T-helper 2 cell (primary cell): ENCODE data around the gene ELMO3.
A peak's percentile ranks its signal among the peaks of the same experiment; 100 is the strongest.

Experiments
- DNase-seq, 5 experiments: peaks; one replicate each; pipeline versions ENCODE4 v3.0.0 to v3.0.0-alpha.2; 2012 to 2022

The ELMO3 gene

GRCh38 chr16:67163999-67164558 lies 34.9 kb upstream of the ELMO3 start:
- no peak for DNase-seq

GRCh38 chr16:67164599-67165061 lies 34.3 kb upstream of the ELMO3 start, which contains the start of gene HSF4:
TSS of gene HSF4 (plus strand) at chr16:67164745. CDS start at chr16:67164812, 67 bp downstream.
- no peak for DNase-seq

DNA sequence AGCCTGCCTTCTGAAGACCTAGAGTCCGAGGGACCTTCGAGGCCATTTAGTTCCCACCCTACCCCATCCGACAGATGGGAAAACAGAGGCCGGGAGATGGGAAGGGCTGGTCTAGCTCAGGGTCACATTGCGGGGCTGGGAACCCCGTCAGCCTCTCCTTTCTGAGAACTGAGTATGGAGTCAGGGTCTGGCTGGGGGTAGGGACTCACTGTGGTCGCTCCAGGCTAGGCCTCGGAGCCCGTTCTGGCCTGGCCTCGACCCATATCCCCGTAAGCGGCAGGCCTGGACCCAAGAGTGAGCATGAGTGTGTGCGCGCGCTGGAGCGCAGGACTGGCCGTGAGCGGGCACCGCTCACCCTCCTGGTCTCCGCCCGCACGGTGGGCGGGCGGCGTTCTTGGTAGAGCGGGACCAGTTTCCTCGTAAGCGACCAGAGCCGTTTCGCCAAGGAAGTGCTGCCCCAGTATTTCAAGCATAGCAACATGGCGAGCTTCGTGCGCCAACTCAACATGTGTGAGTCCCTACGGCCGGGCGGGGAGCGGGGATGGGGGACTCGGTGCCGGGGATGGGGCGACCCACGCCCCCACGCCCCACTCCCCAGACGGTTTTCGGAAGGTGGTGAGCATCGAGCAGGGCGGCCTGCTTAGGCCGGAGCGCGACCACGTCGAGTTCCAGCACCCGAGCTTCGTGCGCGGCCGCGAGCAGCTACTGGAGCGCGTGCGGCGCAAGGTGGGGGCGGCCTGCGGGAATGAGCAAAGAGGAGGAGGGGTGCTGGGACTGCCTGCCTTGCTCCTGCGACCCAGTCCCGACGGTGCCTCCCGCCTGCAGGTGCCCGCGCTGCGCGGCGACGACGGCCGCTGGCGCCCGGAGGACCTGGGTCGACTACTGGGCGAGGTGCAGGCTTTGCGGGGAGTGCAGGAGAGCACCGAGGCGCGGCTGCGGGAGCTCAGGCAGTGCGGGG lies 33.5 kb upstream of the ELMO3 start:
- no peak for DNase-seq

DNA sequence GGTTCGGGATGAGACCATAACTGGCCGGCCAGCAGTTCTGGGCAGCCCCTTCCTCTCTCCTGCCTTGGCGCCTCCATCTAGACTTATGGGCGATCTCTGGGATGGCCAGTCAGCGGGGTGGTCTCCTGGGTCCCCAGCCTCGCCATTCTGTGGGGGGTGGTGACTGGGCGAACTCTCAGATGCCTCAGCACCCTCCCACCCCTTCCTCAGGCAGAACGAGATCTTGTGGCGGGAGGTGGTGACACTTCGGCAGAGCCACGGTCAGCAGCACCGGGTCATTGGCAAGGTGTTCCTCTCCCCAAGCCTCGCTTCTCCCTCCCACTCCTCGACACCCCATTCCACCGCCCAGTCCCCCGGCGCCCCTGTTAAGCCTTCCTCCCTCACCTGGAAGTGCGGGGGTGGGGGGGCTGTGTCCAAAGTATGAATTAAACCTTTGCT lies 32.8 kb upstream of the ELMO3 start:
- no peak for DNase-seq

DNA sequence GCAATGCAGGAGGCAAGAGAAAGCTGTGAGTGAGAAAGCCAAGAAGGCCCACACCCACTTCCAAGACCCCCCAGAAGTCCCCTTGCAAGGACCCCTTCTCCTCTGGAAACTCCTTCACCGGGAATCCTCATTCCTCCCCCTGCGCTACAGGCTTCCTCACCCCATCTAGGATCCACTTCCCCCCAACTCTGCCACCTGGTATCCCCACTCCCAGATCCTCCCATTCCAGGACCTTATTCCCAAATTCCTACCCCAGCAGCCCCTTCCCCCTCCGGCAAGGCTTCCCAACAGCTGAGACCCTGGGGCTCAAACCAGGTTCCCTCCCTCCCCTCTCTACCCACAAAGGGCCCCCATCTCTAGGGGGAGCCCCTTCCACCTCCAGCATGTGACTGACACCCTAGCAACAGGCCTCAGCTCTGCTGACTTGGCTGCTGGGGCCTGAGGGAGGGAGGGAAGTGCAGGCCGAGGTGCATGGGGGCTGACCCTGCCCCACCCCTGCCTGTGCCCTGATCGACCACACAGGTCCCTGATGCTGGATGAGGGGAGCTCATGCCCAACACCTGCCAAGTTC lies 32.2 kb upstream of the ELMO3 start:
- DNase-seq, result no peak

DNA sequence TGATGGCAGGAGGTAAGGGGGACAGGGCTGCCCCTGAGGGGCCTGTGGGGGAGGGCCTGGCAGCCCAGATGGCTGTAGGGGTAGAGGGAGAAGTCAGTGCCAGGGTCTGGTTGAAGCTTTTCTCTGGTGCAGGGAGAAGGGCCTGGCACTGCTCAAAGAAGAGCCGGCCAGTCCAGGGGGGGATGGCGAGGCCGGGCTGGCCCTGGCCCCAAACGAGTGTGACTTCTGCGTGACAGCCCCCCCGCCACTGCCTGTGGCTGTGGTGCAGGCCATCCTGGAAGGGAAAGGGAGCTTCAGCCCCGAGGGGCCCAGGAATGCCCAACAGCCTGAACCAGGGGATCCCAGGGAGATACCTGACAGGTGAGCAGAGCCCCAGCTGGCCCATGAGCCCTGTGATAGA lies 31.3 kb upstream of the ELMO3 start:
- no peak for DNase-seq

- DNase-seq, result no peak
These were observed 29.9 kb upstream of the ELMO3 start for GRCh38 chr16:67169011-67169451.

- DNase-seq, result no peak
These were observed 29.2 kb upstream of the ELMO3 start for GRCh38 chr16:67169642-67170167.

GRCh38 chr16:67170168-67170948 lies 28.6 kb upstream of the ELMO3 start, which contains the start of gene NOL3:
TSS of gene NOL3 (plus strand) at chr16:67170538.
- peak in 1 of 5 experiments; percentile 71 for DNase-seq

GRCh38 chr16:67170949-67171649 lies 27.8 kb upstream of the ELMO3 start:
- no peak for DNase-seq

DNA sequence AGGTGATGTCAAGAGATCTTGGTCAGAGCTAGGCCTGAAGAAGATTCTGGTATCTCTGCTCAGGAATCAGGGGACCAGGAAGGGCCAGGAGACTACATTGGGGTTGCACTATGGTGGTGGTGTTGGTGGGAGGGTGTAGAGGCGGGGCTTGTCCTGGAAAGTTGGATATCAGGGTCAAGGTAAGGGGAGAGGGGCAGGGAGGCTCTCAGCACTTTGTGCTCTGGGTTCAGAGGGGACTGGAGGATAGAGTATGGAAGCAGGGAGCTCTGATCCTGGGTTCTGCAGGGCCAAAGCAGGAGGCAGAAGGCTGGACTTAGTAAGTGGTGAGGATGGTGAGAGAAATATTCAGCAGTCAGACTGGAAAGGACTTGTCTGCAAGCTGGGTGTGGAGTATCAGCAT lies 25.6 kb upstream of the ELMO3 start:
- DNase-seq, result no peak

GRCh38 chr16:67173808-67174705 lies 24.9 kb upstream of the ELMO3 start:
- DNase-seq, result peak; percentile 38 to 81 (median 57)

GRCh38 chr16:67174706-67175231 lies 24.2 kb upstream of the ELMO3 start:
- no peak for DNase-seq

DNA sequence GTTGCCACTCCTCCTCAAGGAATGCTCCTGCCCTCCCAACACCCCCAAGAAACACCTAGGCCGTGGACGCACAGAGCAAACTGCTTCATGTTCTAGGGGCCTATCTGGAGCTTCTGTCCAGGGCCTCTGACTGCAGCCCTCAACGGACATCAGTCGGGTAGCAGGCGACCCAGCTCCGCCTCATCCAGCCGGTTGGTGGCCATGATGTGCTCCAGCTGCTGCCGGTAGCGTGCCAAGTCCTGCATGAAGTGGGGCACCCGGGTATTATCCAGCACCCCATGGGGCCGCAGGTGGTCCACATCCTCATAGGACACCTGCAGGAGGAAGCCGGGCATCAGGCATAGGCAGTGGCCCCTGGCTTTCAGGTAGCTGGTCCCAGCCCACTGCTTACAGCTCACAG lies 22.3 kb upstream of the ELMO3 start:
- no peak for DNase-seq

DNA sequence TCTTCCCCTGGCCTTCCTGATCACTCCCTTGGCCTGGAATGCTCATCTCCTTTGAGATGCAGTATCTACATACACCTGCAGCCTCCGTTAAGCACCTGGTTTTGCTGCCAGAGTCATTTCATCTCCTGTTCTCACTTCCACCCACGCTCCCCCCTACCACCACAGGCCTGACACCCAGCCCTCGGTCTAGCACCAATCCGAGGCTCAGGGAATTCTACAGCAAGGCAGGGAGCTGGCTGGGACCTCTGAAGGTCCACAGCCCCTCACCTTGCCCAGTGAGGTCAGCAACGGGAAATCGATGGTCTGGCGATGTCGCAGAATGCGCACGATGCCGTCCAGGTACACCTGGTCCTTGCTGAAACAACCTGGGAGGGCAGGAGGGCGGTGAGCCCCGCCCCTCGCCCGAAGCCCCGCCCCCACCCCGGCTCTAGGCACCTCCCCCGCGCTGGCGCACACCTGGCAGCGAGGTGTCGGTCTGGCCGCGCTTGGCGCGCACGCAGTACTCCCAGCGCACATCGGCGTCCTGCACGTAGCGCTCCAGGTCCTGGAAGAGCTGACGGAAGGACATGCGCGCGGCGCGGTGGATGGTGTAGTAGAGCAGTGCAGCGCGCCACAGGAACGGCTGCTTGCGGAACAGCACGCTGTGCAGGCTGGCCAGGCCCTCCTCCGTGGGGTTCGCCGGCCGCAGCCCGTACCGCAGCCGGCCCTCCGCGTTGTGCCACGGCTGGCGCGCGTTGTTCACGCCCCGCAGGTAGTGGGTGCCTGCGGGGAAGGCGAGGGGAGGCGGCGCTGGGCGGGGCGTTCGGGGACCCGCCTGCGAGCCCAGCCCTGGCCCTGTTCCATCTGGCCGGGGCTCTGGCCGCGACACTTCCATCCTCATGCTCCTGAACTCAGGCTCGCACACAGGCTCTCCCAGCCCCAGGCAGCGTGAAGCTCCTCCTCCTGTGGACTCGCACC lies 20.9 kb upstream of the ELMO3 start:
- DNase-seq, result peak in 4 of 5 experiments; percentile 38 to 77 (median 48)

GRCh38 chr16:67179421-67180080 lies 19.4 kb upstream of the ELMO3 start:
- DNase-seq, result no peak

- DNase-seq, result no peak
These were observed 18.8 kb upstream of the ELMO3 start for GRCh38 chr16:67180166-67180565.

DNA sequence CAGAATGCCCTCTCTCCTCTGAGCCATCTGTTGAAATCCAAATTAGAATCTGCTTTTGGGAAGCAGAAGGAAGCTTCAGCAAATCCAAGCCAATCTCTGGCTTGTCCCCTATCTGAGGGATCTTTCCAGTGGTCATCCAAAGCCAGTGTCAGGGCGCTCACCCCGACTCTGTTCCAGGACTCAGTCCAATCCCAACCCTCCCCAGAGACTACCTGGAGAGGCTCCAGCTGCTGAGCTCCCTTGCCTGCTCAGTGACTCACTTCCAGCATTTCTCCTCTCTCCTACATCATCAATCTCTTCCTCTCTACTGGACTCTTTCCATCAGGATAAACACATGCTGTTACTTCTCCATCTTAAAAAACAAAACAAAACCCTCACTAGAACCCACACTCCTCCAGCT lies 17.6 kb upstream of the ELMO3 start:
- no peak for DNase-seq
